NCI-H2107 treated with DMSO at 0.1 percent for 48 hours (cell line): ENCODE results near the gene SNUPN.
"Not testable (repeated sequence)": the region's sequence is repeated elsewhere in the genome, so short reads cannot be mapped to it uniquely, and the experiment has no call there.

ENCODE experiments used
- DNase-seq: peaks from one replicate; lab custom pipeline; 2025; ENCODE audit not compliant: unreplicated experiment; lab: John Stamatoyannopoulos, UW

The SNUPN gene

GRCh38 chr15:75637245-75638009 is 11.9 kb upstream of the SNUPN start:
- DNase-seq, result no peak

GRCh38 chr15:75636026-75636425 is 10.5 kb upstream of the SNUPN start:
- no peak for DNase-seq

- not testable (repeated sequence) for DNase-seq
Measured at GRCh38 chr15:75633922-75634321, 8.4 kb upstream of the SNUPN start.

- no peak for DNase-seq
Measured at GRCh38 chr15:75631935-75632334, 6.4 kb upstream of the SNUPN start.

- DNase-seq, result no peak
Measured at GRCh38 chr15:75622505-75622904, 3.0 kb downstream of the SNUPN start.

- DNase-seq, result no peak
Measured at GRCh38 chr15:75620841-75621391, 4.6 kb downstream of the SNUPN start.

GRCh38 chr15:75620058-75620820 is 5.3 kb downstream of the SNUPN start:
- no peak for DNase-seq

- DNase-seq, result no peak
Measured at GRCh38 chr15:75616766-75617165, 8.8 kb downstream of the SNUPN start.

- no peak for DNase-seq
Measured at GRCh38 chr15:75606711-75607699, 18.5 kb downstream of the SNUPN start.

- no peak for DNase-seq
Measured at GRCh38 chr15:75606026-75606425, 19.5 kb downstream of the SNUPN start.

- DNase-seq, result no peak
Measured at GRCh38 chr15:75599401-75599800, 26.1 kb downstream of the SNUPN start.

- no peak for DNase-seq
Measured at GRCh38 chr15:75598361-75598760, 27.2 kb downstream of the SNUPN start.

- no peak for DNase-seq
Measured at GRCh38 chr15:75597667-75598341, 27.7 kb downstream of the SNUPN start.

GRCh38 chr15:75596703-75597345 is 28.7 kb downstream of the SNUPN start:
- no peak for DNase-seq

GRCh38 chr15:75594276-75594675 is 31.2 kb downstream of the SNUPN start:
- DNase-seq, result no peak

- DNase-seq, result no peak
Measured at GRCh38 chr15:75591655-75592364, 33.7 kb downstream of the SNUPN start.

GRCh38 chr15:75590239-75590638 is 35.3 kb downstream of the SNUPN start:
- DNase-seq, result no peak

- no peak for DNase-seq
Measured at GRCh38 chr15:75589071-75589470, 36.5 kb downstream of the SNUPN start.

GRCh38 chr15:75586422-75586821 is 39.1 kb downstream of the SNUPN start:
- not testable (repeated sequence) for DNase-seq
